Activated CD8-positive, alpha-beta memory T cell treated with anti-CD3 and anti-CD28 coated beads, Interleukin-2, amount 50 U/mL, for 1 hour (primary cell): ENCODE data around the gene MAP6.
"Not testable (repeated sequence)": the region's sequence is repeated elsewhere in the genome, so short reads cannot be mapped to it uniquely, and the experiment has no call there.

Experiments used
- DNase-seq: peaks from one replicate; pipeline ENCODE4 v3.0.0-alpha.2; 2020; ENCODE audit errors: extremely low read depth

The MAP6 gene

DNA sequence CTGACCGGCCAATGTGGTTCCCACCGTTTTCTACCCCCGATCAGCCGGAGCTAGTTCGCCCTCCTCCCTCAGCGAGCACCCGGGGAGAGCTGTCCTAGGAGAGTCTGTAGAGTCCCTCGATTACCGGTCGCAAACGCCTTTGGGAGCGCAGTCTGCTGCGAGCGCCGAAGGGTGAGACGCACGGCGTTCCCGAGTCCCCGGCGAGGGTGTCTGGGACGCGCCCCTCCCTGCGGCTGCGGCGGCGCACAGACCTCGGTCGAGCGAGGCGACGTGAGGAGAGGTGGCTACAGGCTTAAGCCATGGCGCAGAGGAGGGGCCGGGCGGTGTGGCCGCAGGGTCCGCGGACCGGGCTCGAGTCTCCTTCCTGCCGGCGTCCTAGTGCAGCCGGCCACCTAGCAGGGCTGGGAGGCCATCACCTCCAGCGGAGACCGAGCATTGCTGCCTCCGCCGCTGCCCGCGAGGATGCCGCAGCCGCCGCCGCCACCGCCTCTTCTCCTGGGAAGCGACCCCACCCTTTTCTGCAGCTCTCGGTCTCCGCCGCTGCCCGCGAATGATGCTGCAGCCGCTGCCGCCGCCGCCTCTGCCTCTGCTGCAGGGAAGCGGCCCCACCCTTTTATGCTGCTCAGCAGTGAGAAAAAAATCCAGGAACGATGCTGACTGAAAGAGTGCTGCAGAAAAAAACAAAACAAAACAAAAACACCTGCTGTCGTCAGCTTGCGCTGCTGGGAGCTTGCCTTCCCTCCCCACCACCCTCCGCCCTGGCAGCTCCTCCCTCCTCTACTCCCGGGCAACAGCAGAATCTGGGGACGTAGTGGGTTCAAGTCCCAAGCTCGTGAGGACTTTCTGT is at the start of gene MAP6:
TSS of gene MAP6 (minus strand) at position 588 of the 847 bp plus-strand sequence. CDS start 669 bp downstream, outside the sequence.
- no peak for DNase-seq

DNA sequence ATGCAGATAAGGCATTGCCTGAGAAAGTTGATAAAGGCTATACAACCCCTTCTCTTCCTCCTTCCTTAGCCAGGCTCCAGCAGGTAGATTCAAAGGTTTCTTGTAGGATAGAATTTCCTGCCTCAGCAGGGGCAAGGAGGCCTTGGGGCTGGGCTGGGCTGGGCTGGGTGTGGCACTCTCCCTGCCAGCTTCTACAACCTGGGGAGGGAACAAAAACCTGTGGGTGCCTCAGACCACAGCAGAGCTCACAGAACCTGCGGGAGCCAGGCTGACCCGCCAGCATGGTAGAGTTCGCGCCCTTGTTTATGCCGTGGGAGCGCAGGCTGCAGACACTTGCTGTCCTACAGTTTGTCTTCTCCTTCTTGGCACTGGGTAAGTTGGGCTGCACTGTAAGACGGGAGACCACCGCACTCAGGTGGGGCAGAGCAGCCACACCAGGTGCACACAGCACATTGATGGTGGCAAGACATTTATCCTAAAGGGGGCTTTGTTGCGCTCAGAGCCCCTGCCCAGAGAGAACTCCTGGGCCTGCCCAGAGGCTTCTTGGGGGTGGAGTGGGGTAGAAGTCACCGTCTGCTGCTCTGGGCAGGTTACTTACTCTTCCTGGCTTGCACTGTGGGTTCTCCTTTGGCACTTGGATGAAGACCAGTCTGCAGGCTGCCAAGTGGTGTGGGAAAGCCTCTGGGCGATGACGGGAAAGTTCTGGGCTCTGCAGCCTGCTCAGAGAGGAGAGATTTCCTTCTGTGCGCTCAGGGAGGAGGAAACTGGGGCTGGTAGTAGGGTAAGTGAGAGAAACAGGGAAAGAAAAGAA is 49.0 kb upstream of the MAP6 start, which contains the start of gene MOGAT2:
TSS of gene MOGAT2 (plus strand) at position 231 of the 811 bp plus-strand sequence. CDS start at position 282, 51 bp downstream.
- DNase-seq = no peak

- no peak for DNase-seq
These were observed 47.8 kb upstream of the MAP6 start for GRCh38 chr11:75716659-75717058.

DNA sequence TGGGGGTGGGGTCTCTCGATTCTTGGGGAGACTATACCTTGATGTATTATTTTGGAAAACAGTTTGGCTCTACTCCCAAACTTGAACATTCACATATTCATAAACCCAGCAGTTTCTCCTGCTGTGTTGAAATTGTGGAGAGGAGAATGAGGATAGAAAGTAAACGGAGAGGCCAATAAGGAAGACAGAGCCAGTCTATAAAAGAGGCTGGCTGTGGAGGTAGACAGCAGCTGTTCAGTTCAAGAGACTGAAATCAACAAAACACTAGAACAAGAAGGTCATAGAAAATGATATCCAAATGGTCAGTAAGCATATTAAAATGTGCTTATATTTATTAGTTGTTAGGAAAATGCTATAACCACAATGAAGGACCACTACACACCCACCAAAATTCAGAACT is 46.9 kb upstream of the MAP6 start:
- no peak for DNase-seq

- DNase-seq = no peak
These were observed 45.4 kb upstream of the MAP6 start for GRCh38 chr11:75714211-75714610.

DNA sequence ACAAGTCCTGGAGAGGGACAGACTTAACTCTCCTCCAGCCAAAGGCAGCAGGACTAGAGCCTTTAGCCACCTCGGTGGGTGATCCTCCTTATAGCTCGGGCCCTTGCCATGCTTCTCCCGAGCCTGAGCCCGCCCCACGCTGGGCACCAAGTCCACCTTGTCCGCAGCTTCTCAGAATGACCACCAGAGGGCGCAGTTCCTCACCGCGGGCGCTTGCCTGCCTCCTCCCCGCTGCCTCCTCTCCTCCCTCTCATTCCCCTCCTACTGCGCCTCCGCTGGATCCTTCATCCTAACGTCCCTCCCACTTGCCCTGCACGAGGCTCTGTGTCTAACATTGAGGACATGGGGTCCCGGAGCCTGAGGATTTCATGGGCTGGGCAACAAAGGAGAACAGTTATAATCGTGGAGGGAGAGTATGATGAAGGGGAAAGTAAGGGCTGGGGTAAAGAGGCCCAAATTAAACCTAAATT is 37.5 kb upstream of the MAP6 start:
- no peak for DNase-seq

DNA sequence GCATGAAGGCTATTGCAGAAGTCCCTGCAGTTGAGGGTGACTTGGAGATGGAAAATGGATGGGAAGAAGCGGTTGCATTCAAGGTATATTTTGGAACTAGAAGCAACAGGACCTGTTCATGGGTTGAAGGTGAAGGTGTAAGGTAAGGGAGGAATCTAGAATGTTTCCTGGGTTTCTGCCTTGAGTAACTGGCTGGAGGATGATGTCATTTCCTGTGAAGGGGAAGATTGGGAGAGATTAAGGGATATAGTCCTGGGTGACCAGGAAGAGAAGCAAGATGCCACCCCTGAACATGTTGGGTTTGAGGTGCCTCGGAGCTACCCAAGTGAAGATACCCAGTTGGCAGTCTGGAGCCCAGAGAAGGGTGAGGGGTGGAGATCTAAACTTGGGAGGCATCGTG is 36.7 kb upstream of the MAP6 start:
- DNase-seq = no peak

DNA sequence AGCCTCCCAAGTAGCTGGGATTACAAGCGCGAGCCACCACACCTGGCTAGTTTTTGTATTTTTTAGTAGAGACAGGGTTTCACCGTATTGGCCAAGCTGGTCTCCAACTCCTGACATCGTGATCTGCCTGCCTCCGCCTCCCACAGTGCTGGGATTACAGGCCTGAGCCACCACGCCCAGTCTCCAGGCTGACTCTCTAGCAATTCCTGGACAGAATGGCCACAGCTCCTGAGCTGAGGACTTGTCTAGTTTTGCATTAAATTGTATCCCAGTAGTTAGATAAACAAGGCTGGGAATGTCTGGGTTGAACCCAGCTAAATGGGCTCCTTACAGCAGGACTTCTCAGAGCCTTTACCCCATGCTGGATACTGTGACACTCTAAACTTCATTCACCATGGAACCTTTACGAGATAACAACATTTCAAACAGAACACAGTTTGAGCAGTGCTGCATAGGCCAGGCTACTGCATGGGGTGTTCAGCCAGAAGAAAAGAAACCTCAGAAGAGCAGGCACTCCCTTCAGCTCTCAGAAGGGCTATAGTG is 34.9 kb upstream of the MAP6 start:
- no peak for DNase-seq

DNA sequence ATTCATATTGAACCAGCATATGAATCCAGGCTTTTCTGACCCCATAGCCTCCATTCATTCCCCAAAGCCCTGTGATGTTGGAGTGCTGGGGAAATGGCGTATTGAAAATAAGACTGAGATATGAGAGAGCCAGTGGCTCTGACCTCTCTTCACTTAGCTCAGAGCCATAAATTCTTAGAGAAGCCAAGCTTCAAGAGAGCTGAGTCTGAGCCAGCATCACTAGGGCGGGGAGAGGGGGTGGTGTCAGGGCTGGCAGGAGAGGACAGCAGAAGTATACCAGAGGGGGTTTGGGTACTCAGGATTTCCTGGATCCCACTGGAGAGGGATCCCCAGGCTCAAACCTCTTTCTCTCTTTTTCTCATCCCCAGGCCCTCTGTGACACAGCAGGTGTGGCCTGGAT is 32.1 kb upstream of the MAP6 start:
- DNase-seq = no peak

GRCh38 chr11:75697906-75698581 is 29.2 kb upstream of the MAP6 start:
- DNase-seq = no peak

- DNase-seq = no peak
These were observed 23.0 kb upstream of the MAP6 start for GRCh38 chr11:75691804-75692203.

DNA sequence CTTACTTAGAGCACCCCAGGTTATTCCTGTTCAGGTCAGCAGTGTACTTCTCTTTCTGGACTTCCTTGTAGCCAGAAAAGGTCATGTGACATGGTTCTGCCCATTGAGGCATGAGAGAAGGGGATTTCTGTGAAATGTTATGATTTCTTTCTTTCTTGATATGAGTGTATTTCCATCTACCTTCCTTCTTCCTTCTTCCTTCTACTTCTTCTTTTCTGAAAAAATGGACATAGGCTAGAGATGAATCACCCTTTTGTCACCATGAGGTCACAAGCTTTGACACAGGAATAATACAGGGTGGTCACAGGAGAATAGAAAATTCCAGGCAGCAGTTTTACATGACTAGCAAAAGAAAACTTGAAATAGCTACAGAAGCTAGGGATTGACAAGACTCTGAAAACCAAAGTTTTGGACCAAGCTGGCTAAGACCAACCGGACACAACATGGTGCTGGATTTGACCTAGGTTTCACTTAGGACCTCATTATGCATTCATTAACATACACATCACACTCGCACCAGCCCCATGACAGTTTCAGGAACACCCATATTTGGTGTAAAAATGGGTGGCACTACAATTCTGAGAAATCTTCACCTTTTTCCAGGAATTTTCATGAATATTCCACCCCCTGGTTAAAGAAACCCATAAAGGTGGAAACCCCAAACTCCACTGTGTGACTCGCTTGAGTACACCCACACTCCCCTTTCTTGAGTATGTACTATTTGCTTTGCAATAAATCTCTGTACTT is 21.2 kb upstream of the MAP6 start:
- no peak for DNase-seq

DNA sequence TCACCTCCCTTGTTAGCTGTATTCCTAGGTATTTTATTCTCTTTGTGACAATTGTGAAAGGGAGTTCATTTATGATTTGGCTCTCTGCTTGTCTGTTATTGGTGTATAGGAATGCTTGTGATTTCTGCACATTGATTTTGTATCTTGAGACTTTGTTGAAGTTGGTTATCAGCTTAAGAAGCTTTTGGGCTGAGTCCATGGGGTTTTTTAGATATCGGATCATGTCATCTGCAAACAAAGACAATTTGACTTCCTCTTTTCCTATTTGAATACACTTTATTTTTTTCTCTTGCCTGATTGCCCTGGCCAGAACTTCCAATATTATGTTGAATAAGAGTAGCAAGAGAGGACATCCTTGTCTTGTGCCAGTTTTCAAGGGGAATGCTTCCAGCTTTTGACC is 15.0 kb upstream of the MAP6 start:
- DNase-seq = not testable (repeated sequence)

DNA sequence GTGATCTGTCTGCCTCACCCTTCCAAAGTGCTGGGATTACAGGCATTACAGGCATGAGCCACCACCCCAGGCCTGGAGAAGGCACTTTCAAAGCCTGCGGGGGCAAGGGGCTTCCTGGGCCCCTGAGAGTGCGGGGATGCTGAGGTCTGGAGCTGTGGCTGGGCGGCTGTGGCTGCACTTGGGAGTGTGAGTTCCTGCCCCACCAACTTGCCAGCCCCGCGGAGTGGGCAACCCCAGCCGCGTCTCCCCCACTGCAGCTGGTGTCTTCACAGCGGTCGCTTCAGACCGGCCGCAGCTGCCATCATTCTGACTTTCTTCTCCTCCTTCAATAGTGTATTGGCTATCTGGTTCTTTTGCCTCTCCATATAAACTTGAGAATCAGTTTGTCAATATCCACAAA is 10.7 kb upstream of the MAP6 start:
- DNase-seq = no peak

GRCh38 chr11:75678620-75679259 is 9.9 kb upstream of the MAP6 start:
- no peak for DNase-seq

DNA sequence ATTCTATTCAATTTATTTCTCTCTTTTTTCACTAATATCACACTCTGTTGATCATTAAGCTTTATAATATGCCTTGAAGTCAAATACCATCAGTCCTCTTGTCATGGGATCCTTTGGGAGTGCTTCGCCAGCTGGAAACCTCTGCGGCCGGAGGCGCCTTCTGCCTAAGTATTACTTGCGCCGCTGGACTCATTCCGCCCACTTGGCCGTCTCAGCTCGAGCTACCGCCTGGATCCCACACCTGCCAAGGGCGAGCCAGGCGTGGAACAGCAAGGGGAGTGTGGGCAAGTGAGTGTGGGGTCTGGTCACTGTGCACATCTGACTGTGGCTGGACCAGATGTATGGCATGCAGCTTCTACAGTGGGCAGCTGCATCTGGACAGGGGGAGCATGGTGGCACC is 9.1 kb upstream of the MAP6 start:
- no peak for DNase-seq

GRCh38 chr11:75677275-75677674 is 8.4 kb upstream of the MAP6 start:
- no peak for DNase-seq

DNA sequence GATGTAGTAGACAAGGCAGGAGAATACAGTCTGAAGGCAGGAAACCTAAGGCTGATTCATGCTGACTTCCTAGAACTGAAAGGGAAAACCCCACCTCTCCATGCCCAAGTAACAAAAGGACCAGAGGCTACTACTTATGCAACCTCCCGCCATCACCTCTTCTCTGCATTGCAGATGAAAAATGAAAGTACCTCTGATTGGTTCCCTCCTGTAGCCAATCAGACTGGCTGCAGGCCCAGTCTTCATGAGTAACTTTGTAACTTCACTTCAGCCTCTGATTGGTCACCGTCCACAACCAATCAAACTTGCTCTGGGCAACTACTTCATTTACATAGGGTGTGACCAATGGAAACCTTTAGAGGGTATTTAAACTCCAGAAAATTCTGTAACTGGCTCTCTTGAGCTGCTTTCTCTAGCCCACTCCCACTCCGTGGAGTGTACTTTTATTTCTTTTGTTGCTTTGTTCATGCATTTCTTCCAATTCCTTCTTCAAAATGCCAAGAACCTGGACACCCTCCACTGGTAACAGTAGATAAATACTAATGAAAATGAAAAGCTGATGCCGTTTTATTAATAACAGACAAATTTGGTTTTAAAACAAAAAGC is 5.2 kb upstream of the MAP6 start:
- DNase-seq = no peak

- DNase-seq = no peak
These were observed 897 bp downstream of the MAP6 start for GRCh38 chr11:75667831-75668450.
